Gastroesophageal sphincter (tissue), 3 donors: ENCODE results near the gene COBLL1.

Experiments
- CTCF ChIP-seq, 4 experiments: fragments of 200-600 bp in 2 of 4; fragments of 450-650 bp in 2 of 4; sonication (generic) in 1 of 4; IDR thresholded peaks; one replicate each; pipeline ENCODE4 v1.5.1; 2017 to 2019; ENCODE audit warnings: antibody characterized with exemption in 4 of 4, mild to moderate bottlenecking in 2 of 4, moderate library complexity in 2 of 4
- POLR2A ChIP-seq, 2 donors: fragments of 450-650 bp; IDR thresholded peaks; one replicate each; pipeline ENCODE4 v1.6.1; 2017; ENCODE audit warnings: antibody characterized with exemption in 2 of 2, mild to moderate bottlenecking in 2 of 2, moderate library complexity in 1 of 2

- TF ChIP-seq CTCF (IDR thresholded peaks at IDR 0.05) (no peak), POLR2A (IDR thresholded peaks at IDR 0.05) (no peak)
Measured at GRCh38 chr2:164669291-164669690, 172.3 kb downstream of the COBLL1 start.
